GM19467 (cell line): ENCODE results near the gene IPCEF1.
A peak's percentile ranks its signal among the peaks of the same experiment; 100 is the strongest.

Source experiments
- ATAC-seq: cut with Tn5 transposase; IDR thresholded peaks from one replicate; pipeline ENCODE4 v1.9.1; 2021; ENCODE audit warnings: mild to moderate bottlenecking, moderate library complexity; ENCODE audit not compliant: unreplicated experiment

IPCEF1 gene

DNA sequence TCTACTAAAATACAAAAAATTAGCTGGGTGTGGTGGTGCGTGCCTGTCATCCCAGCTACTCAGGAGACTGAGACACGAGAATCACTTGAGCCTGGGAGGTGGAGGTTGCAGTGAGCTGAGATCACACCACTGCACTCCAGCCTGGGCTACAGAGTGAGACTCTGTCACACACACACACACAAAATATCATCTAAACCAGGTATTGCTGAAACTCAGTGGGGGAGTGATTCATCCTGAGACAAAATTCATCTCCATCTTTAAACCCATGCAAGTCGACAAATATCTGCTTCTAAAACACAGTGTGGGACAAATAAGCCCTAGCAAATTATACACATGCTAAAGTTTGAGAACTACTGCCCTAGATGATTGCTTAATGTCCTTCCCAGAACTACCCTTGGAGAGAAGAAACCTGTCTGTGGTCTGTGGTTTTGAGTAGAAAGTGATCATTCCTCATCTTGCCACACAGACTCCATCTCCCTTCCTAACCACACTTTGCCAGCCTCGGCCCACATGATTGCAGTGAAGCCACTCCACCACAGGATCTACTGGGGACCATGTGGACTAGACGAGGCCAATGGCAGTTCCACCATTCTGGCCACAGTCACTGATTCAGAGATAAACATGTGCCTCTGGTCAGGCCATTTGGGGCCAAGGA is 187.3 kb downstream of the IPCEF1 start:
- no peak for ATAC-seq

DNA sequence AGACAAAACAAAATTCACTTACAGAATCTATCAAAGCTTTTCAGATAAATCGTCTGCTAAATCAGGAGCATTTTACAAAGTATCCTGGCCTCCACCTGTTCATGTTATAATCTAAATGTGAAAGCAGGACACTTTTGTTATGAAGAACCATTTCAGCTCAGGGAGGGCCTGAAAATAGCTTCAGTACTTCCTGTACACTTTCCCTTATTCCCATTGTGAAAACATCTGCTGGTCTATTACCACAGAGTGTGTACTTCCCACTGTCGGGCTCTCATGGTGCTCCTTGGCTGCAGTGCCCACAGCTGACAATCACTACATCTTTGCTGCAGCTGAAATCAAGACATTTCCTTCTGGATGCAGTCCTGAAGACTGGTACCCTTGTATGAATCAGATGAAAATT is 189.5 kb downstream of the IPCEF1 start:
- no peak for ATAC-seq

DNA sequence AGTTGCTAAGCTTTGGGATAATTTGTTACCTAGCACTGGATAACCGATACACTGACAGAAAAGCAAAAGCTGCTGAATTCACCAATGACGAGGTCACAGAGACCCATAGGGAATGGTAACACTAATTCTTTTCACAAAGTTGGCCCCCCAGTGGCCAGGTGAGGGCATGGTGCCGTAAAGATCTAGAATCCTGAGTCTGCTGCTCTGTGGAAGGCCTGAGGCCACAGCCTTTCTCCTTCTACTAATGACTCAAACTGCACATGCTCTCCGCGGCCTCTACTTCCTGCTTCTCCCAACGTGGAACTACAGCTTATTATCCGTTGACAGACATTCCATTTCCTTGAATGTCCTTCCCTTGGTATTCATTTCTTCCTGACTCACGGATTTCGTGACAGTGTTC is 190.5 kb downstream of the IPCEF1 start:
- no peak for ATAC-seq

DNA sequence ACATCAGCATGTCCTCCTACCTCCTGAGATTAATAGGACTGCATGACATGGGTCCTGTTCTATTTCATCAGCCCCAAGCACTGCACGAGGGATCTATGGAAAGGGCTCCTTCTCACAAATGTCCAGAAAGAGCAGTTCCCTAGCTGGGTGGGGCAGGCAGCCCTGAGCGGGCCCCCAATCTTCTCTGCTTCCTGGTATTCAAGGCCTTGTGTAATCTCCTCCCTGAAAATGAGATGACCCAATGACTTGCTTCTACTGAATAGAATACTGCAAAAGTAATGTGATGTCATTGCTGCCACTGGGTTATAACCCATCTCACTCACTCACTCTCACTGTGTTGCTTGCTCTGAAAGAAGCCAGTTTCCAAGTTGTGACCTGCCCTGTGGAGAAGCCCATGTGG is 191.1 kb downstream of the IPCEF1 start:
- ATAC-seq: no peak

DNA sequence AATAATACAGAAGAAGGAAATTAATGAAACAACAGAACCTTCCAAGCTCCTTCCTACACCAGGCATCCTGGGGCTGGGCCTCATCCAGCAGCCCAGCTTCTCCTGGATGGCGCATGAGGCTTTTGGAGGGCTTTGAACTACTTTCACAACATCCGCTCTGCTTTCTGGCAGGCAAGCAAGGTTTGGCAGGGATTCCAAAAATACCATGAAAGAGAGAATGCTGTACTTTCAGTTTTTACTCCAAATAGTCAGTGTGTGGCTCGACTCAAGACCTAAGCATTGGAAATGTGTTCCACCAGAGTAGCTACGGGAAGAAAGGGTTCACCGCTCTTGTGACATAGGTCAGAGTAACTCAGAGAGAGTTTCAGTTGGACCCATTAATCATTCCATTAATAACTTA is 192.2 kb downstream of the IPCEF1 start:
- ATAC-seq: no peak

DNA sequence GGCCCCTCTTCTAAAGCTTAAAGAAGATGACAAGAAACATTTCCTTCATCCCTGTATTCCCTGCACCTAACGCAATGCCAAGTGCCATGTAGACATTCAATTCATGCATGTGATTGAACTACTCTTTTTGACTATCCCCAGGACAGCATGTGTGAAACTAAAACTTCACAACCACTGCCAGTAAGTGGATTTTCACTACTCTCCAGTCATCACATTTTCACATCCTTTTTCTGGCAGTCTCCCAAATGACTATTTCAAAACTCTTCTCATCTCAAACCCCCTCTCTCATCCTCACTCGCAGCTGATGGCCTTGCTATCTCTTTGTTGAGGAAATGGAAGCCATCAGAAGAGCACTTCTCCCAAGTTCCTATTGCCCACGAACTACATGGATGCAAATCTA is 194.9 kb downstream of the IPCEF1 start:
- peak; percentile 66 for ATAC-seq

DNA sequence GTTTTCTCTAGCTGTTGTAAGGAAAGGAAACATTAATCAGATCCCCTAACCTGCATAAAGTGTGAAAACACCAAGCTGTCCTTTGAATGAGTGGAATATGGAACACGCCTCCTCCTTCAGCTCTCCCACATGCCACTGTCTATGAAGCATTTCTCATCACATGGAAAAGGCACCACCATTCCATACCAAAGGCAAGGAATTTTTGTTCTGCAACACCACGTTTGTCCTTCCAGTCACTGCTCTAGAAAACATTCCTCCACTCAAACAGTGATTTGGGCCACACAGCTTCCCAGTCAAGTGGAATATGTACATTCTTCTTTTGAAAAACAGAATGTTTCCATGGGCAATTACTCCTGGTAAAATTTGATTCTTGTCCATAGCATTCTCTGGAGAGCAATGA is 197.5 kb downstream of the IPCEF1 start:
- no peak for ATAC-seq

DNA sequence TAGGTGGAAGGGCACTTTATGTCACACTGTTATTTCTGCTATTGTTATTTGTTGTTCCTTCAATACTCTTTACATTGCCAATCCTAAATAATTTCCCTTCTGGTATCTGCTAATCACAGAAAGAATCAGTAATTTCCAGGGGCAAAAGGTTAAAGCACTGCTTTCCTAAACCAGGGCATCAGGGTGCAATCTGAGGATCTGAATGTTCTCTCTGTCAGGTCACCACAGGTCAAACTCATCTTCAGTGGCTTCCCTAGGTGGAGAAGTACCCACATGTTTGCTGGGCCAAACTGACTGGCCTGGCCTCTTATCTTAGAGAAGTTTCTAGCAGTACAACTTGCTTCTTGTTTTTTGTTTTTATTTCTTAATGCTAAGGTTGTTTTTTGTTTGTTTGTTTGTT is 198.9 kb downstream of the IPCEF1 start:
- no peak for ATAC-seq

DNA sequence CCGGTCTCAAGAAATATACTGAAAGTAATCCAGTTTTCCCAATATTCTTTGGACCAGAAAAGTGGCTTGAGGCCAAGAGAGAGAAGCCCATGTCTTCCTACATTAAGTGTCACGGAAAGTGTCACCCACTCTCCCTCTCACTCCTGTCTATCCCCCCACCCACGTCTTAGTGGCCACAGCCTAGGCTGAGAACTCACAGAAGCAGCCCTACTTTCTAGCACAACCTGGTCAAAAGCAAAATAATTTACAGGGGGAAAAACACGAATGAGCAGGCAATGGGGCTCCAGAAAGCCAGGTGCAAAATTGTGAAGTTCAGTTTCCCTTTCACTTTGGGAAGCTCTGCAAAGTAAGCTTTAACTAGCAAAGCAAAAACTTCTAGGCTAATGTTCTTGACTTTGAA is 199.5 kb downstream of the IPCEF1 start:
- peak; percentile 46 for ATAC-seq

DNA sequence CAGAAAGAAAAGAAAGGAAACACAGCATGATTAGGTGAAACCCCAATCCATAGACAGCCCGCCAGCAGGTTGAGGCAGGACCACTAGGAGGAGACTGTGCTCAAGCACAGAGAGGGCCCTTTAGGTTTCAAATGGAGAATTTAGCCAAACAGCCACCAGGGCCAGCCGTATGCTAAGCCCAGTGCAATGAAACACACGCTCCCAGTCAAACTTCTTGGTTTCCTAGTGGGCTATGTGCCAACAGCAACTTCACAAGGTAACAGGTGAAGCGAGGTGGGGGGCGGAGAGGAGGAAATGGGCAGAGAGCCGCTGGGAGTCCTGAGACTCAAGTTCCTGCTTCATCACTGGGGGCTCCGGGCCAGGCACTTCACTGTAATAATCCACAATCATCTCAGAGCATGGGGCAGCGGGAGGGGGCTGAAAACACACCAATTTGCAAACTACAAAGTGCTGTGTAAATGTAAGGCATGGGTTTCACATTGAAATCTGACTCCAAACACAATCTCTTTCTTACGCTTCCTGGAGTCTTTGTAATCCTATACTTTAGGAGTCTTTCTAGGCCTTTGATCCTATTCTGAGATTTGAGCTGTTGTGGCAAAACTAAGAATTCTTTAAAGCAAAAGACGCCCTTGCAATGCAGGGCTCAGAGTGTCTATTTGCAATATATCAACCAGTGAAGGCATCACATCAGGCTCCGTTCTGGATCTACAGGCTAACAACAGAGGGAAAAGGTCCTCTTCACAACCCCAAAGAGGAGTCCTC is 200.3 kb downstream of the IPCEF1 start:
- peak; percentile 55 for ATAC-seq

DNA sequence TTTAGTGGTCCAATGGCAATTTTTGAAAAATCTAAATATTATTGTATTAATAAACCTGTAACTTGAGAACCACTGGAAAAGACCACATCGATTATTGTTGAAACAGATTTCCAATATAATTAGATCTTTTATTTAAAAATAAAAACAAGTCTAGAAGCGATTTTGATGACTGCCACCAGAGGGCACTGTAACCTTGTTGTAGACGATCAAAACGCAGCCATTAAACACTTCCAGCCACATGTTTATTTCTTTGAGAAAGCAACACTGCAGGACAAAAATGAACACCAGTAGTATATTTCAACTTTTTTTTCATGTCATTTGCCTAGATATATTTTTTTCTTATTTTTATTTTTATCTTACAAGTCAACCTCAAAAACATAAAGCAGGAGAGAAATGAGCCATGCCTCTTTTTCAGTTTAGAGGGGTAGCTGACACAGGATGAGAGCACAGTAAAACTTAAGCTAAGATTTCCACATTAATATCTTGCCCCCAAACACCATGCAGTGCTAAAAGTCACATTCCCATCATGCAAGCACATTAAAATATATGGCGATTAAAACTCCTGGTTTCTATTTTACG is 202.1 kb downstream of the IPCEF1 start:
- no peak for ATAC-seq

DNA sequence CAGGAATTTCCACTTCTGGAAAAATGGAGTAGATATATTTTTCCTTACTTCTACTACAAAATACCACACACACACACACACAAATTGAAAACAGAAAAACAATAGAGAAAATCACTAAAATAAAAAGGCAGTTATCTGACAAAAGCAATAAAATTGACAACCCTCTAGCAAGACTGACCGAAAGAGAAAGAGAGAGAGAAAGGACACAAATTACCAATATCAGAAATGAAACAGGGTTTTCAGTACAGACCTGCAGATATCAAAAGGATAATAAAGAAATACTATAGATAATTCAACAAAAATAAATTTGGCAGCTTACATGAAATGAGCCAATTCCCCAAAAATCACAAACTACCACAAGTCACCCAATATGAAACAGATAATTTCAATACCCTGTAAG is 212.8 kb downstream of the IPCEF1 start:
- ATAC-seq: no peak

DNA sequence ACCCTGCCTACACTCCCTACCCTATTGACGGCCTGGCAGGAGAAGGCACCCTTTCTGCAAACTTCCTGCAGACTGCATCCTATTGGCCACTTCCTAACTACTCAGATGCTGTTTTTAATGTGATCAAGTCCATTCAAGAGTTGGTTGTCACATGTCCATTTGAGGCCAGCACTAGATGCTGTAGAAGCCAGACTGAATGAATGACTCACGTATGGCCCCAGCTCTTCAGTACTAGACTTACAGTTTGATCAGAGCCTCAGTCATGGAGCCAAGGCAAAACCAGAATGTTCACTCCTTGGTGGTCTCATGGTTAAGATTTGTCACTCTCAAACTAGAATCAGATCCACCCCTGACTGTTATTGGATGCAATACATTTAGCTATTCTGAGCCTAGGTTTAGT is 215.9 kb downstream of the IPCEF1 start:
- ATAC-seq: no peak

DNA sequence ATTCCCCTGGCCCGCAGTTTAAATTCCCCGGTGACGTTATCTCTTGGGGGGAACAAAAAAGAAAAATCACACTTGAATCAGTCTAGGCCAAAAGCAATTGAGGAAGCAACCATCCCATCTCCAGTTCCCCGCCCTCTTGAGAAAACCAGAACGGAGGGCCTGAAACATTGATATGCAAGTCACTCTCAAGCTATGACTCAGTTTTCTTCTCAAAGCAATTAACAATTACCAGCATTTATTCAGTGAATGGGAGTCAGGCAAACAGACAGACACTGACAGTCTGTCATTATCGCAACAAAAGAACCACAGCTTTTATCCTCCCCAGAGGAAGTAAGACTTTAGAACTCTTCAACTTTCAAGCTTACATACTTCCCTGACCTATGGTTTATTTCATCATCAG is 216.7 kb downstream of the IPCEF1 start:
- ATAC-seq: no peak

DNA sequence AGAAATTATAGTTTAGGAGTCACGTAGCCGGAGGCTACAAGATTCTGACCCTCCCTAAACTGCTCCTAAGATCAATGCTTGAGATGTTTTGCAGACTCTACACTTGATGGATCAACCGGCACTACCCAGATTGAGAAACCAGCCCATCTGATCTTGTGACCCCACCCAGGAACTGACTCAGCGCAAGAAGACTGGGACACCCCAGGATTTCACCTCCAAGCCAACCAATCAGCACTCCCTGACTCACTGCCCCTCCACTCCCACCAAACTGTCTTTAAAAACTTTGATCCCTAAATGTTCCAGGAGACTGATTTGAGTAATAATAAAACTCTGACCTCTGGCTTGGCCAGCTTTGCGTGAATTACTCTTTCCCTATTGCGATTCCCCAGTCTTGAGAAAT is 217.8 kb downstream of the IPCEF1 start:
- ATAC-seq: no peak

DNA sequence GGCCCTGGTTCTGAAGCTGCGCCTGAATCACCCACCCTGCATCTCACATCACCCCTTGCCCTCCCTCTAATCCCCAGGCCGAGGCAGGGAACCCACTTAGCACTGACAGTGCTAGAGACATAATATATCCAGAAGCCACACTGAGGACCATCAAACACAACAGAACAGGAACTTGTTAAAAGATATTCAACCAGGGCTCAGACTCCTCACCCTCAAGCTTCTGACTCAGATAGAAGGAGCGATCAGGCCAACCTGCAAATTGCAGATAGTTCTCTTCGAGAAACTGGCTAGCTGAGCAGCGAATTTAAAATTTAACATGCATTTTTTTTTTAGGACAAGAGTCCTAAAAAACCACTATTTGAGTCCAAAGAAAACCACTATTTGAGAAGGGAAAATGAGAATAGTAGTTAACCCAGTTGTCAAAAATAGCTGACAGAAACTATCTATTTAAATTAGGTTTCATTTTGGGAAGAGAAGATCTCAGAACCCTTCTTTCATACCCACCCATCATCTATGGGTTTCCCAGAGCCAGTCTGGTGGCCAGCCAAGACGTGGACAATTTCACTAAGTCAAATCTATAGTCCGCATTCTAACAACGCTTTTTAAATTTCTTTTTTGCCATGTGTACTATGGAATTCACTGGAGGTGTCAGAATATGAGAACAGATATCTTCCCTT is 222.0 kb downstream of the IPCEF1 start:
- ATAC-seq: no peak

DNA sequence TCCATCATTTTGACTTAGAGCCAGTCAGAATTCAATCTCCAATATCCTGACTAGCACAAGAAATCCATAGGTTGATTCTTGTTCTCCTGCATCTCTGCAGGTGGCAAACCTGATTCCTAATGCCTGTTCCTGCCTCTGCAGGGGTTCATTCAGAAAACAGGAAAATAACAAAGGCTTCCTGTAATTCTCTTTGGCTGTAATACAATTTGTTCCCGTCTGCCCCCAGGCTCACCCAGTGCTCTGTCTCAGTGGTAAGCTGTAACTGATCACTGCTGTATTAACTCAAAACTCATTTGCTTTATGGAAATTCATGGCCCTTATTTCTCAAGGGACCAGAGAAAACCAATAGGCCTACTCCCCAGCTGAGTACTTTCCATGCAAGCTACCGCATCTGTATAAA is 228.9 kb downstream of the IPCEF1 start:
- no peak for ATAC-seq

DNA sequence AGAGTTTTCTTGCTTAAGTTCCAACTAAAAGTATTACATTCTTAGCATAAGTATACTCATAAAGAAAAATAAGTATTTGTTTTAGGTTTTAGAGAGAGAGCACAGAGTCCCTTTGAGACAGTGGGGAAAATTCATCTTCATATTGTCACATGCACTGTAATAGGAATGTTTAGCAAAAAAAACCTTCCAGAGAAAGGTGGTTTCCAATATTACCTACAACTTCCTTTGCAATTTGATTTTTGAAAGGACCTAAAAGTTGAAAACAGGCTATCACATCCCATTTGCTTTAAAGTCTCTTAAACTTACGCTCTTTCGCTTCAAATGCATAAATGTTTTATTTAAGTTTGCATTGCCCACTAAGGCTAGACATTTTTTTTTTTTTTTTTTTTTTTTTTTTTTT is 231.2 kb downstream of the IPCEF1 start:
- no peak for ATAC-seq

DNA sequence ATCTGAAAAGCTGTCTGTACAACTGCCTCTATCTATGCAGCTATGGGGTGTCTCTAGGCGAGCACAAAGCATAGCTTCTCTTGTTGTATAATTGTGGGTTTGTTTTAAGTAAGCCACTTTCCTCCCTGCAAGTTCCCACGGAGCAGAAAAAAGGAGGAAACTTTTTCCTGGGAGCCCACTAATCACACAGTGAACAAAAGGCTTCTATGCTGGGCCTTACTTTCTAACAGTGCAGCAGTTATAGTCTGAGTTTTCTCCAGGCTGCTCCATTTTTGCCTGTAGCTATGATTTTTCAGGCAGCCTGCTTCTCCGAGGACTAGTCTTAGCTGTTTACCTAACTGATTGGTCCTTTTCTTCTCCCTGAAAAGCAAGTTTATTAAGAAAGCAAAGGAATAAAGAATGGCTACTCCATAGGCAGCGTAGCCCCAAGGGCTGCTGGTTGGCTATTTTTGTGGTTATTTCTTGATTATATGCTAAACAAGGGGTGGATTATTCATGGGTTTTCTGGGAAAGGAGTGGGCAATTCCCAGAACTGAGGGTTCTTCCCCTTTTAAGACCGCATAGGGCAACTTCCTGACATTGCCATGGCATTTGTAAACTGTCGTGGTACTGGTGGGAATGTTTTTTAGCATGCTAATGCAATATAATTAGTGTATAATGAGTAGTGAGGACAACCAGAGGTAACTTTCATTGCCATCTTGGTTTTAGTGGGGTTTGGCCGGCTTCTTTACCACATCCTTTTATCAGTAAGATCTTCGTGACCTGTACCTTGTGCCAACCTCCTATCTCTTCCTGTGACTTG is 233.2 kb downstream of the IPCEF1 start:
- ATAC-seq: no peak

DNA sequence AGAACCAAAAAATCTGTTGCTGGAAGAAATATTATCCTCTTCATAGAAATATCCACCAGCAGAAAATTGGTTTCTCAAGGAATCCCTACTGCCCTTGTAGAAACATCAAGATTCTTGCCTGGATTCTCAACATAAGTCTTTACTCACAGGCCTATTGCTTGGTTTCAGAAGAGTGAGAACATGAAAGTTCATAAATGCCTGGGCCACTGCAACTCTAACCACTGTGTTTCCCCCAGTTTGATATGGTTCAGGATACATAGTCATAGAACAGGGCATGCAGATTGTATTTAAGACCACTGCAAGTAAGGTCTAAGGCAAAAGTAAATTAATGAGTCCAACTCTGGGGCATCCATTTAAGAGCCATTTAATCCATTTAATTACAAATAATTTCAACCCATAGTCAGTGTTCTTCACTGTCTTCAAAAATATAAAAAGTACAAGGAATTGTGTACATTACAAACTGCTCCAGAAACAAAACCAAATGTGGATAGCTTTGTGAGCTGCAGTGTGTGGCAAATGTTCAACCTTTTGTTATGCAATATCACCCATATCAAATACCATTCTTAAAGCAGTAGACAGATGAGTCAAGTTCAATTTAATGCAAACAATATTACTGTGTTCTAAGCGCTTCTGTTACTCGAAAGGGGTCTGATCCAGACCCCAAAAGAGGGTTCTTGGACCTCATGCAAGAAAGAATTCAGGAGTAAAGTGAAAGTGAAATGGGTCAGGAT is 234.2 kb downstream of the IPCEF1 start:
- ATAC-seq: no peak
